ENCODE results near the gene DIAPH3. TPM values are rescaled to one million over a fixed set of nuclear protein-coding genes. Genes with fewer than 3 reads are reported as not detected.
"Not testable (repeated sequence)": the region's sequence is repeated elsewhere in the genome, so short reads cannot be mapped to it uniquely, and the experiment has no call there.

The DIAPH3 gene
- total RNA-seq, 1 donor from 2014 or later, result 24.1 TPM

- no peak overlapping the region for H3K4me3 Mint-ChIP-seq (ENCODE audit: unreplicated experiment)
- no peaks in the 10 kb centered on the region for H3K4me1 Mint-ChIP-seq (ENCODE audit: low read depth)
- H3K27ac Mint-ChIP-seq (ENCODE audit: unreplicated experiment), result no peak overlapping the region
- no peaks in the 10 kb centered on the region for H3K27me3 Mint-ChIP-seq (ENCODE audit: low read depth)
- H3K36me3 Mint-ChIP-seq (ENCODE audit: low read depth), result peaks cover under 1% of the 10 kb centered on the region
- H3K9me3 Mint-ChIP-seq (ENCODE audit: low read depth), result peaks cover 8% of the 10 kb centered on the region
- no peak for DNase-seq (ENCODE audit: low spot score)
- TF ChIP-seq CTCF (IDR thresholded peaks at IDR 0.05), result no peak
Observed at GRCh38 chr13:60062502-60062901, 101.2 kb downstream of the DIAPH3 start.

GRCh38 chr13:60061737-60062136 is 102.0 kb downstream of the DIAPH3 start:
- TF ChIP-seq CTCF (IDR thresholded peaks at IDR 0.05), result no peak
- peaks cover 14% of the 10 kb centered on the region for H3K9me3 Mint-ChIP-seq (ENCODE audit: low read depth)
- no peak overlapping the region for H3K27ac Mint-ChIP-seq (ENCODE audit: unreplicated experiment)
- no peaks in the 10 kb centered on the region for H3K4me1 Mint-ChIP-seq (ENCODE audit: low read depth)
- H3K4me3 Mint-ChIP-seq (ENCODE audit: unreplicated experiment), result no peak overlapping the region
- H3K36me3 Mint-ChIP-seq (ENCODE audit: low read depth), result peaks cover 4% of the 10 kb centered on the region
- no peaks in the 10 kb centered on the region for H3K27me3 Mint-ChIP-seq (ENCODE audit: low read depth)
- no peak for DNase-seq (ENCODE audit: low spot score)

GRCh38 chr13:60051754-60052285 is 111.9 kb downstream of the DIAPH3 start:
- H3K27me3 Mint-ChIP-seq (ENCODE audit: low read depth), result no peaks in the 10 kb centered on the region
- peaks cover 7% of the 10 kb centered on the region for H3K4me1 Mint-ChIP-seq (ENCODE audit: low read depth)
- no peak overlapping the region for H3K27ac Mint-ChIP-seq (ENCODE audit: unreplicated experiment)
- no peaks in the 10 kb centered on the region for H3K9me3 Mint-ChIP-seq (ENCODE audit: low read depth)
- no peaks in the 10 kb centered on the region for H3K36me3 Mint-ChIP-seq (ENCODE audit: low read depth)
- DNase-seq (ENCODE audit: low spot score), result no peak
- no peak for TF ChIP-seq CTCF (IDR thresholded peaks at IDR 0.05)
- no peak overlapping the region for H3K4me3 Mint-ChIP-seq (ENCODE audit: unreplicated experiment)

GRCh38 chr13:60048353-60048752 is 115.4 kb downstream of the DIAPH3 start:
- DNase-seq (ENCODE audit: low spot score); H3K27me3 Mint-ChIP-seq (ENCODE audit: low read depth); H3K4me3 Mint-ChIP-seq (ENCODE audit: unreplicated experiment); H3K9me3 Mint-ChIP-seq (ENCODE audit: low read depth); H3K4me1 Mint-ChIP-seq (ENCODE audit: low read depth); H3K36me3 Mint-ChIP-seq (ENCODE audit: low read depth): not testable (repeated sequence)
- H3K27ac Mint-ChIP-seq (ENCODE audit: unreplicated experiment), result peak overlapping the region; percentile 49

GRCh38 chr13:60047918-60048317 is 115.8 kb downstream of the DIAPH3 start:
- no peak for TF ChIP-seq CTCF (IDR thresholded peaks at IDR 0.05)
- Mint-ChIP-seq H3K4me1 (ENCODE audit: low read depth) (peaks cover 7% of the 10 kb centered on the region), H3K27ac (ENCODE audit: unreplicated experiment) (peak overlapping the region; percentile 49), H3K4me3 (ENCODE audit: unreplicated experiment) (no peak overlapping the region), H3K36me3 (ENCODE audit: low read depth) (no peaks in the 10 kb centered on the region), H3K9me3 (ENCODE audit: low read depth) (no peaks in the 10 kb centered on the region), H3K27me3 (ENCODE audit: low read depth) (no peaks in the 10 kb centered on the region)
- no peak for DNase-seq (ENCODE audit: low spot score)

GRCh38 chr13:60044321-60044720 is 119.4 kb downstream of the DIAPH3 start:
- DNase-seq (ENCODE audit: low spot score), result no peak
- no peak overlapping the region for H3K4me3 Mint-ChIP-seq (ENCODE audit: unreplicated experiment)
- no peak for TF ChIP-seq CTCF (IDR thresholded peaks at IDR 0.05)
- no peak overlapping the region for H3K27ac Mint-ChIP-seq (ENCODE audit: unreplicated experiment)
- H3K36me3 Mint-ChIP-seq (ENCODE audit: low read depth), result no peaks in the 10 kb centered on the region
- H3K4me1 Mint-ChIP-seq (ENCODE audit: low read depth), result peaks cover 7% of the 10 kb centered on the region
- no peaks in the 10 kb centered on the region for H3K9me3 Mint-ChIP-seq (ENCODE audit: low read depth)
- no peaks in the 10 kb centered on the region for H3K27me3 Mint-ChIP-seq (ENCODE audit: low read depth)

Measured in chondrocyte (in vitro differentiated cells).